Measurements from ENCODE around the gene FAM111B. TPM values are rescaled to one million over a fixed set of nuclear protein-coding genes. Genes with fewer than 3 reads are reported as not detected.

Gene FAM111B
- total and polyA plus RNA-seq, 2 of the 8 experiments (the other 6 are each of a cell fraction or from before 2014, with no cell fraction given) = 4.8 to 38.1 TPM

DNA sequence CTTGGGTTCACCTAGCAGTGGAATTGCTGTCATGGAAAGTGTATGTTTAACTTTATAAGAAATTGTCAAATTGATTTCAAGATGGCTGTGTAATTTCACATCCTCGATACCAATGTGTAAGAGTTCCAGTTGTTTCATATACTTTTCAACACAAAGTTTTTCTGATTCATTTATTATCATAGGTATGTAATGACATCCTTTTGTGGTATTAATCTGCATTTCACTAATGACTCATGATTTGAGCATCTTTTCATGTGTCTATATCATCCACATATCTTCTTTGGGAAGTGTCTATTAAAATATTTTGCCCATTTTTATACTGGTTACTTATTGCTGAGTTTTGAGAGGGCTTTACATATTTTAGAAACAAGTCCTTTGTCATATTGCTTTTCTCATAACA is 38.0 kb upstream of the FAM111B start:
- H3K36me3 ChIP-seq (ENCODE audit: control insufficient read depth in 2 of 4, insufficient read depth in 4 of 4, low read length in 3 of 4) = no peaks in the 10 kb centered on the region
- H2AK5ac ChIP-seq (ENCODE audit: low read depth, low read length) = no peak overlapping the region
- no peak overlapping the region for H3K14ac ChIP-seq (ENCODE audit: insufficient read length)
- H3K56ac ChIP-seq (replicated peaks; ENCODE audit: insufficient read length, low read depth, low read length) = no peak overlapping the region
- H4K5ac ChIP-seq (ENCODE audit: insufficient read length, low read depth, low read length) = no peak overlapping the region
- no peak overlapping the region for H2BK12ac ChIP-seq (ENCODE audit: low read depth, low read length)
- no peak overlapping the region for H3K18ac ChIP-seq (ENCODE audit: extremely low read depth, low read length)
- no peak overlapping the region for H2BK5ac ChIP-seq (ENCODE audit: low read depth, low read length)
- 0 out of 7 replicates have a peak, but pooled peaks cover 0 to 2% (median 0%) of the 10 kb centered on the region in 4 experiments for H3K27me3 ChIP-seq (replicated peaks in 1 of 4; ENCODE audit: control insufficient read depth in 3 of 4, extremely low read depth in 1 of 4, insufficient read depth in 3 of 4, low read length in 3 of 4)
- H4K8ac ChIP-seq (ENCODE audit: extremely low read depth, insufficient read depth, low read length) = no peak overlapping the region
- no peak overlapping the region for H2AFZ ChIP-seq (ENCODE audit: low read length)
- no peak overlapping the region for H3K4me2 ChIP-seq (ENCODE audit: insufficient read depth in 1 of 2, low read depth in 2 of 2, low read length in 2 of 2)
- H3K79me1 ChIP-seq (ENCODE audit: low read depth, low read length) = no peaks in the 10 kb centered on the region
- DNase-seq (ENCODE audit: low read depth in 1 of 2, low spot score in 2 of 2) (no peak), FAIRE-seq (no peak)
- no peaks in the 10 kb centered on the region for H3K4me1 ChIP-seq (replicated peaks in 1 of 4; ENCODE audit: control insufficient read depth in 3 of 4, insufficient read depth in 4 of 4, low read length in 3 of 4)
- H2BK15ac ChIP-seq (ENCODE audit: low read length) = no peak overlapping the region
- POLR2A ChIA-PET (ENCODE audit: partially characterized antibody) = no interaction called here
- TF ChIP-seq CBX8 (IDR thresholded peaks at IDR 0.05; ENCODE audit: borderline replicate concordance, low read depth, low read length) (no peak), FOSL1 (IDR thresholded peaks at IDR 0.05; ENCODE audit: insufficient read depth, low read depth, low read length) (no peak), POLR2A (IDR thresholded peaks at IDR 0.05; ENCODE audit: control extremely low read depth in 1 of 2, low read depth in 2 of 2, low read length in 2 of 2) (no peak)
- no peak overlapping the region for H4K91ac ChIP-seq (replicated peaks; ENCODE audit: insufficient read length, low read length)
- no peak overlapping the region for H3K4ac ChIP-seq (replicated peaks; ENCODE audit: insufficient read length, low read depth, low read length)
- no peak overlapping the region for H2BK20ac ChIP-seq (ENCODE audit: low read length)
- H3K23me2 ChIP-seq (ENCODE audit: low read depth, low read length) = no peaks in the 10 kb centered on the region
- H3K9me3 ChIP-seq (ENCODE audit: insufficient read depth in 2 of 2, low read depth in 1 of 2, low read length in 1 of 2) = no peaks in the 10 kb centered on the region
- WGBS, 2 experiments (ENCODE audit: extremely low coverage in 1 of 2, insufficient coverage in 1 of 2, insufficient read length in 1 of 2, insufficient replicate concordance in 2 of 2, low coverage in 1 of 2, low lambda C conversion rate in 2 of 2, missing lambda C conversion rate in 1 of 2) = 95% methylated on average over 1 of the region's 1 CpG; no CpG with 5 or more reads in 1 of the 2 experiments
- no peaks in the 10 kb centered on the region for H3K79me2 ChIP-seq (ENCODE audit: control insufficient read depth in 1 of 2, insufficient read depth in 2 of 2, low read length in 2 of 2)
- no peak overlapping the region for H3K27ac ChIP-seq (ENCODE audit: low read depth, low read length)
- H3K4me3 ChIP-seq (ENCODE audit: extremely low read depth in 1 of 4, insufficient read depth in 2 of 4, low read depth in 3 of 4, low read length in 4 of 4) = no peak overlapping the region
- H3K9ac ChIP-seq (replicated peaks in 1 of 4; ENCODE audit: extremely low read depth in 1 of 4, low read depth in 3 of 4, low read length in 3 of 4) = no peak overlapping the region
- CTCF ChIA-PET (ENCODE audit: partially characterized antibody) = interaction anchor here (0.7 kb wide), 1 partner anchor 10 kb away, joined by 3 read pairs; no protein-coding TSS in a partner anchor
- no peak overlapping the region for H3K23ac ChIP-seq (ENCODE audit: insufficient read length)
- H4K20me1 ChIP-seq (replicated peaks in 1 of 2; ENCODE audit: control insufficient read depth in 1 of 2, insufficient read depth in 2 of 2, low read length in 2 of 2) = no peaks in the 10 kb centered on the region
- no peak overlapping the region for H2BK120ac ChIP-seq (replicated peaks; ENCODE audit: low read depth, low read length)
